Activated CD8-positive, alpha-beta memory T cell treated with anti-CD3 and anti-CD28 coated beads, Interleukin-2, amount 50 U/mL, for 24 hours (primary cell): ENCODE results near the gene TNNI2.

Source experiments
- DNase-seq: peaks from one replicate; pipeline ENCODE4 v3.0.0-alpha.2; 2020; ENCODE audit errors: extremely low read depth

Gene TNNI2

GRCh38 chr11:1847006-1847735 is 8.4 kb downstream of the TNNI2 start:
- no peak for DNase-seq

GRCh38 chr11:1847926-1848639 is 9.3 kb downstream of the TNNI2 start:
- no peak for DNase-seq

GRCh38 chr11:1848640-1849430 is 10.1 kb downstream of the TNNI2 start:
- no peak for DNase-seq

GRCh38 chr11:1851468-1852180 is 12.8 kb downstream of the TNNI2 start:
- no peak for DNase-seq

DNA sequence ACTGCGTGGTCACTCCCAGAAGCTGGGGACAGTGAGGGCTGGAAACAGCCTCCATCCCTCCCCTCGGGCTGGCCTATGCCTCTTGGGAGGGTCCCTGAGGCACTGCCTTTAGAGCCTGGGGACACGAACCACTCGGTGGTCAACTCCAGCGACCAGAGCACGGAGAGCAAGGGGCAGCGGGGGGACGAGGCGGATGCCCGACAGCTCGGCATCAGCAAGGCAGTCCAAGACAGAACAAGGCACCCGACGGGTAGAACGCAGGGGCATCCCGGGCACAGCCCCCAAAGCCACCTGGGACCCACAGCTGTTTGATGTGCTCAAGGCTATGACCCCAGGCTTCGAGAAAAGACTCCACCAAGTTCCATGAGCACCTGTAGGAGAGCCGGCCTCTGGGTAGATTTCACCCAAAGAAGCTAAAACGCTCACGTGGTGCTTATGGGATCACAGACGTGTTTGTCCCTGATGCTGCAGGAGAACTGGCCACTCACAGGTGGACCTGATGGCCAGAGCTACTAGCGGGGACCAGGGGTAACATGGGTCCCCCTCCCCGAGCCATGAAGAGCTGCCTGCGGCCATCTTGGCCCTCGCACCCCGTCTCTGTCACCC is 13.6 kb downstream of the TNNI2 start:
- no peak for DNase-seq

DNA sequence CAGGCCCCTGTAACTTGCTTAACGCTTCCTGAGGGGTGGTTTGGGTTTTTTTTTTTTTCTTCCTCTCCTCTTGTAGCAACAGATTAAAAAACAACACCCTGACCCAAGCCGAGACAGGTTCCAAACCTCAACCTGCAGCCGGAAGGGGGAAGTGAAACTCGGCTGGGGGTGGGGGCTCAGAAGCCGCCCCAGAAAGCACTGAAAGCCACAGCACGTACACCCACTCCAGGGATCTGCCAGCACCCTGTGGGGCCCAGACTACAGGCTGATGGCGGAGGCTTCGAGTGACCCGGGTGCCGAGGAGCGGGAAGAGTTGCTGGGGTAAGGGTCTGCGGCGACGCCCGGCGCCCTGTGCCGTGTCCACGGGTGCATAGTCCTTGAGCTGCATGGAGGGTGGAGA is 14.1 kb downstream of the TNNI2 start, which contains the start of gene LSP1:
LSP1 (plus strand) TSS at position 208 of the 400 bp plus-strand sequence; CDS start at position 269, 61 bp downstream.
- DNase-seq: peak; percentile 66

GRCh38 chr11:1853376-1854131 is 14.8 kb downstream of the TNNI2 start:
- DNase-seq: no peak

- DNase-seq: no peak
Observed at GRCh38 chr11:1854132-1854948, 15.6 kb downstream of the TNNI2 start.

DNA sequence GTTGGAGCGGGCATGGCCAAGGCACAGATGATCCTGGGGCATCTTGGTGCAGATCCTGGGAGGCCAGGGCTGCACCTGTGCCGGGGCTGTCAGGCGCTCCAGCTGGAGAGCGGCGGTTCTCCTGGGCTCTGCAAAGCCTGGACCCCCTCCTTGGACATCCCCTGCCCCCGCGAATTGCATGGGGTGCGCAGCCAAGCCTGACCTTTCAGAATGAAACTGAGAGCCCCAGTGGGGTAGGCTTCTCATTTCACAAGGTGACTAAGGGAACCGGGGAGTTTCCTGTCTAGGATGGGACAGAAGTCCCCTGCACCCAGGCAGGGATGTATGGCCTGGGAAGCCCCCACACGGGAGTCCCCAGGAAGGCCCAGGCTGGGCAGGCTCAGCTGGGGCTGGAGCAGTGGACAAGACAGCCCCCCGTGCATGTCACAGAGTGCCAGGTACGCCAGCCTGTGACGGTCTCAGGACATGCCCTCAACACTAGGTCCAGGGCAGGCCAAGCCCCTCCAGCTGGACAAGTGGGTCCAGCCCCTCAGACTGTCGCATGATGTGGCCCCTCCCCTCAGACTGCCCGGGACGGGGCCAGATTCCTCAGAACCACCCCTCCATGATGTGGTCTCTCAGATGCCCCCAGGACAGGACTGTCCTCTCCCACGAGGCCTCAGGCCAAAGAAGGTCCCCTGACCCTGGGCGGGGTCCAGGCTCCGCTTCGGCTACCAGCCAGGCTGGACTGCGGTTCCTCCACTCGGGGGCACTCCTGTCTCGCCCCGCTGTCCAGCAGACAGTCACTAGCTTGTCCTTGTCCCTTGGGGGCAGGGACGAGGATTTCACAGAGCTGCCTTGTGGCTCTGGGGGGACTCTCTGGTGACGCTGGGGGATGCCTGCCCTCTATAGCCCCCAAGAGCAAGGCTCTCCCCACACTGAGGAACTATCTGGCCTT is 16.4 kb downstream of the TNNI2 start:
- no peak for DNase-seq

- no peak for DNase-seq
Observed at GRCh38 chr11:1855886-1856265, 17.1 kb downstream of the TNNI2 start.

DNA sequence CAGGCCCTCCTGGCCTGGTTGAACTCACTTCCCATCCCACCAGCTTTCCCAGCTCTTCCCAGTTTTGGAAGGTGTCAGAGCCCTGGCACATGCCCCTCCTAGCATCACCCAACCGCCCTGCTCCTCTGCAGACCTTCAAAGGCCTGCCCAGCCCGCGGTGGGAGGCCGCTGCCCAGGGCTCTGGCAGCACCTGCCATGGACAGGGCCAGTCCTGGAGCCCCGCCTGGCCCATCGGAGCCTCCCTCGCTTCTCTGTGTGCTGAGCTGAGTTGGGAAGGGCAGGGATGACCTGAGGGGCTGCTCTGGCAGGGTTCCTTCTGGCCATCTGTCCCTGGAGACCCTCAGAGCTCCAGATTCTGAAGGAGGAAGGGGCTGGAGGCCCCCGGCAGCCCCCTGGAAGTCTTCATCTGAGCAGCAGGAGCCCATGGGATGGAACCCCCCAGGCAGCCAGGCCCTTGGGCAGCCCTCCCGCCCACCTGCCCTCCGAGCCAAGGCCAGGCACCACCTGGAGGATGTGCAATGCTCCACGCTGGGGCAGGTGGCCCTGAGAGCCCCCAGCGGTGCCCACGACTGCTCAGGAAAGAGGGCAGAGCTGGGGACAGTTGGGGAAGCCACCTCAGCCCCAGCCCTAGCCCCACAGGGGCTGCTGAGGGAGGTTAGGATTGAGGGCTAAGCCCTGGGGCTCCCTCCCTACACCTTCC is 17.7 kb downstream of the TNNI2 start:
- DNase-seq: no peak

DNA sequence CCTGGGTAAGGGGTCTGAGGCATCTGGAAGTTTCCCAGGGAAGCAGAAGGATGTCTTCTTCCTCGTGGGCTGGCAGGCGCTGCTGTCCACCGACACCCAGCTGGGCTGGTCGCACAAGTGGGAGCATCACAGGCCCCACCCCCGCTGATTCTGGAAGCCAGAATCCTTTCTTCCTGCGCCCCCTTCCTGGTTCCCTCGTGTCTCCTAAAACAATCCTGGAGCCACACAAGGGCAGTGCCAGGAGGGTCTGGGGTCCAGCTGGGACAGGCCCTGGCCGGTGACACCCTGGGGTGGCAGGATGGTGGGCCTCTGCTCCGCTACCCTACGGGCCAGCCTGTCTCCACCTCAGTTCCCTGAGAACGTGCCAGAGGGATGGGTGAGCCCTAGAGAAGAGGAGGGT is 18.3 kb downstream of the TNNI2 start:
- no peak for DNase-seq

- no peak for DNase-seq
Observed at GRCh38 chr11:1858154-1858553, 19.4 kb downstream of the TNNI2 start.

- DNase-seq: no peak
Observed at GRCh38 chr11:1858576-1858975, 19.8 kb downstream of the TNNI2 start.

- no peak for DNase-seq
Observed at GRCh38 chr11:1859004-1859403, 20.2 kb downstream of the TNNI2 start.

GRCh38 chr11:1860108-1860507 is 21.3 kb downstream of the TNNI2 start:
- DNase-seq: no peak

DNA sequence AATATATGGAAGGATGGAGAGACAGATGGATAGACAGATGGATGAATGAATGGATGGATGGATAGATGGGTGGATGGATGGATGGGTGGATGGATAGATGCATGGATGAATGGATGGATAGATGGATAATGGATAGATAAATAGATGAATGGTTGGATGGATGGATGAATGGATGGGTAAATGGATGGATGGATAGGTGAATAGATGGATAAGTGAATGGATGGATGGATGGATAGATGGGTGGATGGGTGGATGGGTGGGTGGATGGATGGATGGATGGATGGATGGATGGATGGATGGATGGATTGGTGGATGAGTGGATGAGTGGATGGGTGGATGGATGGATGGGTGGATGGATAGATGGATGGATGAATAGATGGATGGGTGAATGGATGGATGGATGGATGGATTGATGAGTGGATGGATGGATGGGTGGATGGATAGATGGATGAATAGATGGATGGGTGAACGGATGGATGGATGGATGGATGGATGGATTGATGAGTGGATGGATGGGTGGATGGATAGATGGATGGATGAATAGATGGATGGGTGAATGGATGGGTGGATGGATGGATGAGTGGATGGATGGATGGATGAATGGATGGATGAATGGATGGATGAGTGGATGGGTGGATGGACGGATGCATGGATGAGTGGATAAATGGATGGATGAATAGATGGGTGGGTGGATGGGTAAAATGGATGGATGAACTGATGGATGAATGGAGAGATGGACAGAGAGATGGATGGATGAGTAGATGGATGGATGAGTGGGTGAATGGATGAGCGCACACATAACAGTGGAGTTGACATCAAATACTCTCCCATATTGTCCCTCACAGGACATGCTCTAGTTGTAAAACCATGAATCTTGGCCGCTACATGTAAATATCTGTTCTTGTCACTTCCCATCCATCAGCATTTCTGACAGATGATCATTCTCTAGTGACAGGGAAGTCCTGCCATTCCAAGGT is 22.9 kb downstream of the TNNI2 start:
- no peak for DNase-seq
